Measurements from ENCODE around the gene SLC39A1.

GRCh38 chr1:153916297-153916696, 47.0 kb downstream of the SLC39A1 start:
- no peak for TF ChIP-seq CTCF (IDR thresholded peaks at IDR 0.05)
- no peak for TF ChIP-seq GATA2 (CRISPR knock-in tag; IDR thresholded peaks at IDR 0.05)
- TF ChIP-seq RXRA (IDR thresholded peaks at IDR 0.05; ENCODE audit: borderline replicate concordance, low read depth), result no peak
- TF ChIP-seq REST (IDR thresholded peaks at IDR 0.05; ENCODE audit: low read depth, low read length), result no peak
- no peak for TF ChIP-seq GABPA (IDR thresholded peaks at IDR 0.05; ENCODE audit: low read depth)
- TF ChIP-seq MAX (IDR thresholded peaks at IDR 0.05; ENCODE audit: low read depth), result no peak
- TF ChIP-seq USF2 (IDR thresholded peaks at IDR 0.05; ENCODE audit: borderline replicate concordance, low read depth, low read length), result no peak
- no peak for TF ChIP-seq ZBTB33 (IDR thresholded peaks at IDR 0.05; ENCODE audit: borderline replicate concordance, low read depth)
- no peak for TF ChIP-seq MXI1 (IDR thresholded peaks at IDR 0.05; ENCODE audit: low read depth, low read length)
- no peak for TF ChIP-seq EZH2phosphoT487 (IDR thresholded peaks at IDR 0.05; ENCODE audit: borderline replicate concordance, low read depth)

All from SK-N-SH (cell line).